PC-3 (cell line): ENCODE results near the gene NRG4. TPM values are rescaled to one million over a fixed set of nuclear protein-coding genes. Genes with fewer than 3 reads are reported as not detected.

Source experiments
- ATAC-seq: fragments of 200-7000 bp; cut with Tn5 transposase; 2 replicates; pipeline ENCODE4 v1.9.1; 2020; ENCODE audit warnings: mild to moderate bottlenecking, moderate library complexity
- BruUV-seq: library from RNA; stranded (reverse); fragments of 400-500 nt; replicated peaks from 2 replicates; lab custom pipeline; 2021; lab: Mats Ljungman, UMichigan
- CTCF ChIA-PET: fragments of 300-600 bp; sonication (Branson Sonifier 250); formaldehyde crosslinking; loops from one replicate; lab custom pipeline; 2022; ENCODE audit warnings: antibody characterized with exemption; lab: Charles Lee
- POLR2A ChIA-PET: fragments of 300-600 bp; sonication (Branson Sonifier 250); formaldehyde crosslinking; loops from one replicate; lab custom pipeline; 2022; ENCODE audit warnings: antibody characterized with exemption; ENCODE audit not compliant: unreplicated experiment; lab: Charles Lee
- DNase-seq: peaks from one replicate; pipeline ENCODE4 v3.0.0-alpha.2; 2015
- H2AFZ ChIP-seq: fragments of 300-600 bp; sonication (generic); 2 replicates; pipeline ENCODE4 v1.6.0; 2016; ENCODE audit warnings: antibody characterized with exemption, low read length
- H3F3A ChIP-seq: fragments of 300-600 bp; sonication (generic); one replicate; pipeline ENCODE4 v1.6.0; 2017; ENCODE audit warnings: antibody characterized with exemption, low read length, control low read depth, mild to moderate bottlenecking; ENCODE audit not compliant: unreplicated experiment
- H3K27ac ChIP-seq: fragments of 300-600 bp; sonication (generic); 2 replicates; pipeline ENCODE4 v1.5.1; 2016; ENCODE audit warnings: mild to moderate bottlenecking, low read length
- H3K27me3 ChIP-seq: fragments of 300-600 bp; sonication (generic); 2 replicates; pipeline ENCODE4 v1.6.1; 2016; ENCODE audit warnings: low read length, mixed read lengths
- H3K36me3 ChIP-seq: fragments of 300-600 bp; sonication (generic); 2 replicates; pipeline ENCODE4 v1.6.1; 2016; ENCODE audit warnings: low read depth, mixed run types, low read length, mixed read lengths
- H3K4me1 ChIP-seq: fragments of 300-600 bp; sonication (generic); 2 replicates; pipeline ENCODE4 v1.5.1; 2016; ENCODE audit warnings: low read length; ENCODE audit not compliant: insufficient read depth
- H3K4me2 ChIP-seq: fragments of 300-600 bp; sonication (generic); 2 replicates; pipeline ENCODE4 v1.6.0; 2016; ENCODE audit warnings: low read length
- H3K4me3 ChIP-seq: fragments of 300-600 bp; sonication (generic); 2 replicates; pipeline ENCODE4 v1.5.1; 2016; ENCODE audit warnings: mild to moderate bottlenecking, low read length, mixed read lengths
- H3K79me2 ChIP-seq: fragments of 300-600 bp; sonication (generic); 2 replicates; pipeline ENCODE4 v1.6.1; 2017; ENCODE audit warnings: low read length, mixed read lengths
- H3K9ac ChIP-seq: fragments of 300-600 bp; sonication (generic); 2 replicates; pipeline ENCODE4 v1.6.0; 2016; ENCODE audit warnings: mild to moderate bottlenecking, low read length
- H3K9me2 ChIP-seq: fragments of 300-600 bp; sonication (generic); replicated peaks from 2 replicates; pipeline ENCODE4 v1.6.1; 2016; ENCODE audit warnings: mixed run types, low read length, mixed read lengths
- H3K9me3 ChIP-seq: fragments of 300-600 bp; sonication (generic); 2 replicates; pipeline ENCODE4 v1.6.1; 2016; ENCODE audit warnings: low read length, mixed read lengths
- H4K20me1 ChIP-seq: fragments of 300-600 bp; sonication (generic); 2 replicates; pipeline ENCODE4 v1.6.1; 2016; ENCODE audit warnings: low read length, mixed read lengths
- CTCF ChIP-seq: fragments of 300-600 bp; sonication (generic); conservative IDR thresholded peaks from 2 replicates; pipeline ENCODE4 v1.5.1; 2017; ENCODE audit warnings: antibody characterized with exemption, low read depth, mild to moderate bottlenecking, low read length
- EZH2 ChIP-seq: fragments of 300-600 bp; sonication (generic); IDR thresholded peaks from one replicate; pipeline ENCODE4 v1.6.1; 2017; ENCODE audit warnings: antibody characterized with exemption, mild to moderate bottlenecking, low read length; ENCODE audit not compliant: unreplicated experiment
- EZH2phosphoT487 ChIP-seq: fragments of 300-600 bp; sonication (generic); IDR thresholded peaks from 2 replicates; pipeline ENCODE4 v1.6.1; 2018; ENCODE audit warnings: mild to moderate bottlenecking, antibody characterized with exemption, low read length, borderline replicate concordance
- intact Hi-C: fragments of 100-400 bp; cut with micrococcal nuclease; formaldehyde crosslinking; loops from 2 replicates; pipeline ENCODE4 v1.9.0; 2023
- total RNA-seq: library from RNA; depleted of rRNA; stranded (reverse); fragments of >200 nt; gene quantifications from 2 replicates; pipeline ENCODE4 v1.2.3, GENCODE V29; 2014

Gene NRG4
- total RNA-seq, 1 experiment from 2014 or later, result 2.8 TPM

- BruUV-seq, result no TSS peak
- Histone ChIP-seq H3K36me3 (0 out of 2 replicates have a peak, but pooled peaks cover 4% of the 10 kb centered on the region), H3F3A (no peaks in the 10 kb centered on the region), H4K20me1 (no peaks in the 10 kb centered on the region), H3K27ac (no peak overlapping the region), H3K27me3 (no peaks in the 10 kb centered on the region), H3K4me1 (no peaks in the 10 kb centered on the region), H3K9ac (no peak overlapping the region), H2AFZ (no peak overlapping the region), H3K4me2 (no peak overlapping the region), H3K9me2 (no peaks in the 10 kb centered on the region), H3K79me2 (no peaks in the 10 kb centered on the region), H3K9me3 (no peaks in the 10 kb centered on the region), H3K4me3 (no peak overlapping the region)
- ChIA-PET POLR2A (no interaction called here), CTCF (no interaction called here)
- DNase-seq (no peak), ATAC-seq (no peak)
- TF ChIP-seq CTCF, result no peak
- no peak for TF ChIP-seq EZH2phosphoT487
- no peak for TF ChIP-seq EZH2
- intact Hi-C loops, result no loop called here
These were observed 69.8 kb downstream of the NRG4 start for GRCh38 chr15:75942464-75942863.

- Histone ChIP-seq H4K20me1 (no peaks in the 10 kb centered on the region), H3F3A (no peaks in the 10 kb centered on the region), H3K4me3 (no peak overlapping the region), H3K36me3 (peaks cover 44% of the 10 kb centered on the region), H2AFZ (no peak overlapping the region), H3K4me1 (no peaks in the 10 kb centered on the region), H3K9me2 (no peaks in the 10 kb centered on the region), H3K9ac (no peak overlapping the region), H3K4me2 (no peak overlapping the region), H3K27ac (no peak overlapping the region), H3K9me3 (no peaks in the 10 kb centered on the region), H3K79me2 (peaks cover 7% of the 10 kb centered on the region; the same call in 1 of the 2 replicates), H3K27me3 (no peaks in the 10 kb centered on the region)
- intact Hi-C loops, result no loop called here
- ATAC-seq (no peak), DNase-seq (no peak)
- no peak for TF ChIP-seq EZH2phosphoT487
- TF ChIP-seq CTCF, result no peak
- TF ChIP-seq EZH2, result no peak
- no TSS peak for BruUV-seq
- ChIA-PET CTCF (no interaction called here), POLR2A (interaction anchor here (0.7 kb wide), 1 partner anchor 22 kb away, joined by 6 read pairs; no protein-coding TSS in a partner anchor)
These were observed 81.4 kb downstream of the NRG4 start for GRCh38 chr15:75930866-75931265.

- Histone ChIP-seq H3K9me2 (no peaks in the 10 kb centered on the region), H4K20me1 (no peaks in the 10 kb centered on the region), H3K9me3 (no peaks in the 10 kb centered on the region), H3K79me2 (peaks cover 15% of the 10 kb centered on the region), H3K4me2 (no peak overlapping the region), H2AFZ (no peak overlapping the region), H3K9ac (no peak overlapping the region), H3F3A (no peaks in the 10 kb centered on the region), H3K27ac (no peak overlapping the region), H3K27me3 (no peaks in the 10 kb centered on the region), H3K4me3 (no peak overlapping the region), H3K4me1 (peaks cover 2% of the 10 kb centered on the region; the same call in 1 of the 2 replicates), H3K36me3 (peaks cover 41% of the 10 kb centered on the region)
- intact Hi-C loops, result loop anchor here (10.0 kb wide), 3 partner anchors 125 to 205 kb away; partner anchors contain the start of gene TMEM266
- no TSS peak for BruUV-seq
- CTCF ChIA-PET, result no interaction called here
- POLR2A ChIA-PET, result interaction anchor here (0.7 kb wide), 1 partner anchor 23 kb away, joined by 6 read pairs; no protein-coding TSS in a partner anchor
- no peak for TF ChIP-seq EZH2
- no peak for TF ChIP-seq CTCF
- TF ChIP-seq EZH2phosphoT487, result no peak
- ATAC-seq, result no peak
- no peak for DNase-seq
These were observed 82.2 kb downstream of the NRG4 start for GRCh38 chr15:75929799-75930565.
